Measurements from ENCODE around the gene AHNAK2. TPM values are rescaled to one million over a fixed set of nuclear protein-coding genes. Genes with fewer than 3 reads are reported as not detected.
"Not testable (repeated sequence)": the region's sequence is repeated elsewhere in the genome, so short reads cannot be mapped to it uniquely, and the experiment has no call there.

The AHNAK2 gene
- total and polyA plus RNA-seq, 2 experiments from 2014 or later = 1.8 to 4.6 TPM

- Histone ChIP-seq H3K36me3 (replicated peaks; ENCODE audit: insufficient read depth, low read depth) (no peaks in the 10 kb centered on the region), H3K79me2 (no peaks in the 10 kb centered on the region), H3K4me1 (ENCODE audit: insufficient read depth) (no peaks in the 10 kb centered on the region), H4K20me1 (ENCODE audit: insufficient read depth, poor library complexity, severe bottlenecking) (no peaks in the 10 kb centered on the region), H2AFZ (no peak overlapping the region), H3K27ac (no peak overlapping the region), H3K27me3 (no peaks in the 10 kb centered on the region), H3K9me2 (replicated peaks; ENCODE audit: insufficient read depth) (no peaks in the 10 kb centered on the region), H3K4me2 (no peak overlapping the region), H3K4me3 (no peak overlapping the region), H3K9me3 (ENCODE audit: low read depth) (no peaks in the 10 kb centered on the region)
- WGBS (ENCODE audit: low lambda C conversion rate, missing lambda C conversion rate) = 92% methylated on average over 17 of the region's 17 CpGs
- DNase-seq (ENCODE audit: low spot score) = no peak
- no peak for TF ChIP-seq EZH2 (IDR thresholded peaks at IDR 0.05; ENCODE audit: borderline replicate concordance)
- no peak for TF ChIP-seq CTCF (IDR thresholded peaks at IDR 0.05; ENCODE audit: poor library complexity)
- TF ChIP-seq EZH2phosphoT487 (IDR thresholded peaks at IDR 0.05; ENCODE audit: low read depth, severe bottlenecking, unreplicated experiment) = no peak
Observed at GRCh38 chr14:104950021-104950420, 28.2 kb downstream of the AHNAK2 start.

GRCh38 chr14:104949406-104949955 lies 28.7 kb downstream of the AHNAK2 start:
- not testable (repeated sequence) for H3K27me3 ChIP-seq

GRCh38 chr14:104948736-104949031 lies 29.5 kb downstream of the AHNAK2 start:
- Histone ChIP-seq H2AFZ (no peak overlapping the region), H3K36me3 (replicated peaks; ENCODE audit: insufficient read depth, low read depth) (no peaks in the 10 kb centered on the region), H3K4me3 (no peak overlapping the region), H3K4me1 (ENCODE audit: insufficient read depth) (no peaks in the 10 kb centered on the region), H4K20me1 (ENCODE audit: insufficient read depth, poor library complexity, severe bottlenecking) (no peaks in the 10 kb centered on the region), H3K4me2 (no peak overlapping the region), H3K27ac (no peak overlapping the region), H3K27me3 (no peaks in the 10 kb centered on the region), H3K9me3 (ENCODE audit: low read depth) (no peaks in the 10 kb centered on the region), H3K79me2 (no peaks in the 10 kb centered on the region), H3K9me2 (replicated peaks; ENCODE audit: insufficient read depth) (no peaks in the 10 kb centered on the region)
- DNase-seq (ENCODE audit: low spot score) = no peak
- TF ChIP-seq CTCF (IDR thresholded peaks at IDR 0.05; ENCODE audit: poor library complexity) = no peak
- TF ChIP-seq EZH2phosphoT487 (IDR thresholded peaks at IDR 0.05; ENCODE audit: low read depth, severe bottlenecking, unreplicated experiment) = no peak
- TF ChIP-seq EZH2 (IDR thresholded peaks at IDR 0.05; ENCODE audit: borderline replicate concordance) = no peak
- 99% methylated on average over 11 of the region's 11 CpGs for WGBS (ENCODE audit: low lambda C conversion rate, missing lambda C conversion rate)

More at GRCh38 chr14:104949406-104949955, 28.7 kb downstream of the AHNAK2 start:
- H3K9me3 ChIP-seq (ENCODE audit: low read depth); H3K4me1 ChIP-seq (ENCODE audit: insufficient read depth); H2AFZ ChIP-seq; H3K36me3 ChIP-seq (replicated peaks; ENCODE audit: insufficient read depth, low read depth); H3K27ac ChIP-seq; H3K4me3 ChIP-seq; H3K4me2 ChIP-seq; DNase-seq (ENCODE audit: low spot score); H3K9me2 ChIP-seq (replicated peaks; ENCODE audit: insufficient read depth); H3K79me2 ChIP-seq; H4K20me1 ChIP-seq (ENCODE audit: insufficient read depth, poor library complexity, severe bottlenecking): not testable (repeated sequence)
- WGBS (ENCODE audit: low lambda C conversion rate, missing lambda C conversion rate) = 96% methylated on average over 24 of the region's 24 CpGs

GRCh38 chr14:104947881-104948735 lies 30.1 kb downstream of the AHNAK2 start:
- H3K4me3 ChIP-seq; H3K27ac ChIP-seq; H3K79me2 ChIP-seq; H3K9me3 ChIP-seq (ENCODE audit: low read depth); H3K4me2 ChIP-seq; H4K20me1 ChIP-seq (ENCODE audit: insufficient read depth, poor library complexity, severe bottlenecking); H3K4me1 ChIP-seq (ENCODE audit: insufficient read depth); H3K36me3 ChIP-seq (replicated peaks; ENCODE audit: insufficient read depth, low read depth); DNase-seq (ENCODE audit: low spot score); H3K9me2 ChIP-seq (replicated peaks; ENCODE audit: insufficient read depth); H2AFZ ChIP-seq; H3K27me3 ChIP-seq: not testable (repeated sequence)
- 97% methylated on average over 33 of the region's 35 CpGs for WGBS (ENCODE audit: low lambda C conversion rate, missing lambda C conversion rate)

GRCh38 chr14:104947201-104947600 lies 31.0 kb downstream of the AHNAK2 start:
- not testable (repeated sequence) for H3K4me2 ChIP-seq; H3K9me3 ChIP-seq (ENCODE audit: low read depth); DNase-seq (ENCODE audit: low spot score); H3K36me3 ChIP-seq (replicated peaks; ENCODE audit: insufficient read depth, low read depth); H3K27ac ChIP-seq; H3K79me2 ChIP-seq; H2AFZ ChIP-seq; H3K27me3 ChIP-seq; H4K20me1 ChIP-seq (ENCODE audit: insufficient read depth, poor library complexity, severe bottlenecking); H3K9me2 ChIP-seq (replicated peaks; ENCODE audit: insufficient read depth); H3K4me3 ChIP-seq; H3K4me1 ChIP-seq (ENCODE audit: insufficient read depth)
- WGBS (ENCODE audit: low lambda C conversion rate, missing lambda C conversion rate) = 95% methylated on average over 13 of the region's 13 CpGs

GRCh38 chr14:104945986-104946965 lies 31.9 kb downstream of the AHNAK2 start:
- H3K27me3 ChIP-seq; H3K9me3 ChIP-seq (ENCODE audit: low read depth); H3K36me3 ChIP-seq (replicated peaks; ENCODE audit: insufficient read depth, low read depth); H3K9me2 ChIP-seq (replicated peaks; ENCODE audit: insufficient read depth); H3K4me1 ChIP-seq (ENCODE audit: insufficient read depth); H3K4me2 ChIP-seq; H3K79me2 ChIP-seq; DNase-seq (ENCODE audit: low spot score); H3K4me3 ChIP-seq; H4K20me1 ChIP-seq (ENCODE audit: insufficient read depth, poor library complexity, severe bottlenecking); H2AFZ ChIP-seq; H3K27ac ChIP-seq: not testable (repeated sequence)
- WGBS (ENCODE audit: low lambda C conversion rate, missing lambda C conversion rate) = 95% methylated on average over 36 of the region's 43 CpGs

All from hepatocyte (in vitro differentiated cells).